Heart left ventricle (tissue), 16 donors: Measurements from ENCODE around the gene CREM. TPM values are rescaled to one million over a fixed set of nuclear protein-coding genes. Genes with fewer than 3 reads are reported as not detected.
A peak's percentile ranks its signal among the peaks of the same experiment; 100 is the strongest.

Experiments used
- ATAC-seq, 4 donors: fragments of 200-7000 bp; cut with Tn5 transposase; one replicate each; pipeline ENCODE4 v1.9.1; 2020 to 2022; ENCODE audit warnings: moderate library complexity in 4 of 4, mild to moderate bottlenecking in 3 of 4, moderate number of reproducible peaks in 1 of 4
- DNase-seq, 5 donors: peaks; one replicate each; pipeline ENCODE4 v3.0.0-alpha.2; 2020
- H3K27ac ChIP-seq, 12 donors: fragments of 200-600 bp; sonication (generic) in 4 of 12; one replicate each; pipeline versions ENCODE4 v1.5.0 to v1.8.0; 2016 to 2022; ENCODE audit warnings: mild to moderate bottlenecking in 2 of 12
- H3K27me3 ChIP-seq, 9 donors: fragments of 200-600 bp; sonication (generic) in 2 of 9; one replicate each; pipeline versions ENCODE4 v1.5.1 to v1.8.0; 2016 to 2022; ENCODE audit warnings: mild to moderate bottlenecking in 3 of 9
- H3K36me3 ChIP-seq, 9 donors: fragments of 200-600 bp; sonication (generic) in 2 of 9; one replicate each; pipeline versions ENCODE4 v1.5.0 to v1.8.0; 2018 to 2022; ENCODE audit warnings: mild to moderate bottlenecking in 2 of 9
- H3K4me1 ChIP-seq, 12 donors: fragments of 200-600 bp; sonication (generic) in 4 of 12; one replicate each; pipeline versions ENCODE4 v1.5.0 to v1.8.0; 2016 to 2022; ENCODE audit warnings: mild to moderate bottlenecking in 3 of 12
- H3K4me3 ChIP-seq, 12 donors: fragments of 200-600 bp; sonication (generic) in 4 of 12; one replicate each; pipeline versions ENCODE4 v1.5.0 to v1.8.0; 2017 to 2022; ENCODE audit warnings: mild to moderate bottlenecking in 9 of 12, moderate library complexity in 4 of 12
- H3K9me3 ChIP-seq, 12 donors: fragments of 200-600 bp; sonication (generic) in 4 of 12; one replicate each; pipeline versions ENCODE4 v1.5.0 to v1.8.0; 2016 to 2022; ENCODE audit warnings: mild to moderate bottlenecking in 1 of 12
- CTCF ChIP-seq, 12 donors: fragments of 200-600 bp; sonication (generic) in 4 of 12; IDR thresholded peaks; one replicate each; pipeline versions ENCODE4 v1.5.0 to v1.8.0; 2018 to 2022; ENCODE audit warnings: antibody characterized with exemption in 12 of 12, mild to moderate bottlenecking in 5 of 12
- POLR2A ChIP-seq, 2 donors: fragments of 450-650 bp; IDR thresholded peaks; one replicate each; pipeline ENCODE4 v1.6.1; 2017; ENCODE audit warnings: antibody characterized with exemption in 2 of 2, mild to moderate bottlenecking in 2 of 2, moderate library complexity in 2 of 2
- WGBS, 4 donors: extraction: QIAGEN DNeasy Blood & Tissue Kit in 2 of 4; methylation state at CpG; one replicate each; pipeline versions ENCODE4 v1.1.5 to v1.1.7; 2013 to 2018; 5-methylcytosine and 5-hydroxymethylcytosine counted together
- intact Hi-C, 10 donors: fragments of 100-400 bp; cut with DNase I; formaldehyde crosslinking; loops; one replicate each; pipeline versions ENCODE4 v1.11.1 to v1.14.2; 2022
- polyA plus RNA-seq, 2 donors: library from polyadenylated mRNA; stranded (reverse); fragments of 200-250 nt; gene quantifications; one replicate each; pipeline ENCODE4 v1.2.3, GENCODE V29; 2013
- total RNA-seq, 9 donors: library from RNA; depleted of rRNA in 2 of 9; stranded (reverse); fragments of >200 nt in 2 of 9; fragmentation: NEBNext Ultra II Directional in 3 of 9; extraction: Animal tissue kit (Norgen Biotek cat#: 25700) in 3 of 9; gene quantifications; one replicate each; pipeline versions ENCODE4 v1.1.0 to v1.2.4, GENCODE V29; 2016 to 2023
- donor health status: ischemic (EF 13 %, LVEDD 7.1; RV severe dilation, severe dysfunction).
- donor health status: healthy with polysubstance abuse.
- donor health status: DM: no; HTN: yes; CAD: no.
- donor health status: DM: no; HTN: no; CAD: no.
- donor health status: ischemic (EF 25% LVEDD 6.9; RV normal size, moderate dysfunction).
- donor health status: ischemic (EF 25% LVEDD 5.7; RV mildly dilated, moderate dysfunction).
- donor health status: healthy.
- donor health status: DM: yes; HTN: yes; CAD: no.
- donor health status: ischemic (EF 35%, LVEDD 5.7; RV mildly dilated, moderate dysfunction).
- donor health status: nonischemic (EF 11% LVEDD 7.7; RV severe dilation, severe dysfunction).
- donor health status: DM: yes; HTN: yes; CAD: no.
- donor health status: PGD.
- donor health status: ischemic (EF 29% LVEDD 5.4; RV normal size, mild dysfunction).
- donor health status: nonischemic (EF 23%, LVEDD 6.1; RV moderate dilation, normal function).

The CREM gene
- total and polyA plus RNA-seq, 11 donors = 38.4 to 89.7 (median 54.7) TPM

GRCh38 chr10:35103882-35104281, 22.8 kb upstream of the CREM start:
- no peak overlapping the region for H3K4me3 ChIP-seq
- 61 to 89% (median 76%) methylated on average over 6 to 7 of the region's 7 CpGs for WGBS, 4 donors
- intact Hi-C loops = no loop called here

GRCh38 chr10:35112571-35112970, 14.1 kb upstream of the CREM start:
- intact Hi-C loops = loop anchor here in 2 of 10 donors (10.0 kb wide), 2 partner anchors 452 to 482 kb away; no protein-coding TSS in a partner anchor
- no peak for TF ChIP-seq POLR2A (IDR thresholded peaks at IDR 0.05)
- no peak for TF ChIP-seq CTCF (IDR thresholded peaks at IDR 0.05)
- no peaks in the 10 kb centered on the region for H3K9me3 ChIP-seq
- DNase-seq (no peak), ATAC-seq (no peak)
- H3K36me3 ChIP-seq = no peaks in the 10 kb centered on the region
- WGBS, 4 donors = 79 to 86% (median 85%) methylated on average over 4 of the region's 4 CpGs
- no peaks in the 10 kb centered on the region for H3K27me3 ChIP-seq
- H3K27ac ChIP-seq = no peak overlapping the region
- H3K4me1 ChIP-seq = no peaks in the 10 kb centered on the region
- H3K4me3 ChIP-seq = no peak overlapping the region

More at GRCh38 chr10:35103882-35104281, 22.8 kb upstream of the CREM start:
- Histone ChIP-seq H3K9me3 (no peaks in the 10 kb centered on the region), H3K4me1 (no peaks in the 10 kb centered on the region), H3K27me3 (no peaks in the 10 kb centered on the region), H3K27ac (no peak overlapping the region), H3K36me3 (no peaks in the 10 kb centered on the region)
- no peak for ATAC-seq
- TF ChIP-seq POLR2A (IDR thresholded peaks at IDR 0.05) = no peak
- TF ChIP-seq CTCF (IDR thresholded peaks at IDR 0.05) = no peak
- DNase-seq = no peak

GRCh38 chr10:35119378-35119777, 7.3 kb upstream of the CREM start:
- Histone ChIP-seq H3K27me3 (no peaks in the 10 kb centered on the region), H3K4me3 (no peak overlapping the region), H3K27ac (no peak overlapping the region), H3K4me1 (no peaks in the 10 kb centered on the region), H3K9me3 (no peaks in the 10 kb centered on the region), H3K36me3 (no peaks in the 10 kb centered on the region)
- no peak for DNase-seq
- TF ChIP-seq POLR2A (IDR thresholded peaks at IDR 0.05) (no peak), CTCF (IDR thresholded peaks at IDR 0.05) (no peak)
- 96 to 97% (median 96%) methylated on average over 1 of the region's 1 CpG for WGBS, 4 donors
- intact Hi-C loops = loop anchor here in 2 of 10 donors (10.0 kb wide), 2 partner anchors 445 to 475 kb away; no protein-coding TSS in a partner anchor
- ATAC-seq = no peak

- Histone ChIP-seq H3K4me3 (no peak overlapping the region), H3K27me3 (no peaks in the 10 kb centered on the region), H3K36me3 (no peaks in the 10 kb centered on the region), H3K27ac (peak overlapping the region in 5 of 12 donors; percentile 6 to 32 (median 15)), H3K4me1 (peaks cover 0 to 23% (median 5%) of the 10 kb centered on the region in 12 donors), H3K9me3 (no peaks in the 10 kb centered on the region)
- intact Hi-C loops = loop anchor here in 2 of 10 donors (2.0 to 10.0 kb wide), 2 partner anchors 94 to 510 kb away; no protein-coding TSS in a partner anchor
- TF ChIP-seq POLR2A (IDR thresholded peaks at IDR 0.05) (no peak), CTCF (IDR thresholded peaks at IDR 0.05) (no peak)
- no peak for ATAC-seq
- no peak for DNase-seq
- WGBS, 4 donors = 44 to 47% (median 46%) methylated on average over 6 of the region's 6 CpGs
Measured at GRCh38 chr10:35124540-35124939, 2.1 kb upstream of the CREM start.
